GM18508 (cell line): ENCODE measurements around the gene RAB9B.
"Not testable (repeated sequence)": the region's sequence is repeated elsewhere in the genome, so short reads cannot be mapped to it uniquely, and the experiment has no call there.

Experiments
- ATAC-seq: cut with Tn5 transposase; IDR thresholded peaks from one replicate; pipeline ENCODE4 v1.9.1; 2021; ENCODE audit warnings: moderate number of reproducible peaks; ENCODE audit not compliant: insufficient read depth, unreplicated experiment

RAB9B gene

DNA sequence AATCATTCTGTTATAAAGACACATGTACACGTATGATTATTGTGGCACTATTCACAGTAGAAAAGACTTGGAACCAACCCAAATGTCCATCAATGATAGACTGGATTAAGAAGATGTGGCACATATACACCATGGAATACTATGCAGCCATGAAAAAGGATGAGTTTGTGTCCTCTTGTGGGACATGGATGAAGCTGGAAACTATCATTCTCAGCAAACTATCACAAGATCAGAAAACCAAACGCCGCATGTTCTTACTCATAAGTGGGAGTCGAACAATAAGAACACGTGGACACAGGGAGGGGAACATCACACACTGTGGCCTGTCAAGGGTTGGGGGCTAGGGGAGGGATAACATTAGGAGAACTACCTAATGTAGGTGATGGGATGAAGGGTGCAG, 15.0 kb downstream of the RAB9B start:
- not testable (repeated sequence) for ATAC-seq

DNA sequence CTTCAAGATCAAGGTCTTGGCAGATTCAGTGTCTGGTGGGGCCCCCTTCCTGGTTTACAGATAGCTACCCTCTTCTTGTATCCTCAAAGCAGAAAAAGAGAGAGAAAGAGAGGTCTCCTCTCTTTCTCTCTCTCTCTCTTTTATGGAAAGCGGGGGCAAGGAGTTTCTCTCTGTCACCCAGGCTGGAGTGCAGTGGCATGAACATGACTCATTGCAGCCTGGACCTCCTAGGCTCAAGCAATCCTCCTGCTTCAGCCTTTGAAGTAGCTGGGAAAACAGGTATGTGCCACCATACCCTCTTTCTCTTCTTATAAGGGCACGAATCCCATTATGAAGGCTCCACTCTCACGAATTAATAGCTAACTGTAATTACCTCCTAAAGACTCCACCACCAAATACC, 20.2 kb downstream of the RAB9B start:
- ATAC-seq, result no peak

DNA sequence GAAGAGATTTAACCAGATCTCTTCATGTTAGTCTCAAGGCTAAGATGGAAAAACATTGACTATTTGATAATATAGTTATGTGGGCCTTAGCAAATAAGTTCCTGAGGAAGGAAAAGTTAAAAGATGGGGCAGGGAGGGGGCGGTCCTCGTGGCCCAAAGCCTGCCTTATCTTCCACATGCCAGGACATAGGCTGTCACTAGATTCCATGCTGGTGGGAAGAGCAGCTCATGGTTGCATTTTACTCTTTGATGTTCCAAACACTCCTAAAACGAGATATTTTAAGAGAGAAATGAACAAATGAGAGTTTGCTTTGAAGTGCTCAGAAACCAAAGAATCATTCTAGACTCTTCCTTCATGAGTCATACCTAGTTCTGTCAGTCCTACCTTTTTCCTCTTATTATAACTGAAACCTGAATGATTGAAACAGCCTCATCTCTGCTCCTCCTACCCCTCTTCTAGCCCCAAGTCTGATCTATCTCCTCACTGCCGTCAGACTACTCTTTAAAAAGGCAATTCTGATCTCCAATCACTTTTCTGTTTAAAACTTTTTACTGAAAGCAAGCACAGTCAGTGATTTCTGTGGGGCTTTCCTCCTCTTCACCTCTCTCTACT, 25.1 kb downstream of the RAB9B start:
- ATAC-seq, result no peak

DNA sequence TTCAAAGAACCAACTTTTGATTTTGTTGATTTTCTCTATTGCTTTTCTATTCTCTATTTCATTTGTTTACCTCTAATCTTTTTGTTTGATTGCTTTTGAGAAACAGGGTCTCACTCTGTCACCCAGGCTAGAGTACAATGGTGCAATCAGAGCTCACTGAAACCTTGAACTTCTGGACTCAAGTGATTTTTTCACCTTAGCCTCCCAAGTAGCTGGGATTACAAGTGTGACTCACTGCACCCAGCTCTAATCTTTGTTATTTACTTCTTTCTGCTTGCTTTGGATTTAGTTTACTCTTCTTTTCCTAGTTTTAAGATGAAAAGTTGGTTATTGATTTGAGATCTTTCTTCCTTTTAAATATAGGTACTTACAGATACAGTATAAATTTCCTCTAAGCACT, 26.2 kb downstream of the RAB9B start:
- no peak for ATAC-seq

DNA sequence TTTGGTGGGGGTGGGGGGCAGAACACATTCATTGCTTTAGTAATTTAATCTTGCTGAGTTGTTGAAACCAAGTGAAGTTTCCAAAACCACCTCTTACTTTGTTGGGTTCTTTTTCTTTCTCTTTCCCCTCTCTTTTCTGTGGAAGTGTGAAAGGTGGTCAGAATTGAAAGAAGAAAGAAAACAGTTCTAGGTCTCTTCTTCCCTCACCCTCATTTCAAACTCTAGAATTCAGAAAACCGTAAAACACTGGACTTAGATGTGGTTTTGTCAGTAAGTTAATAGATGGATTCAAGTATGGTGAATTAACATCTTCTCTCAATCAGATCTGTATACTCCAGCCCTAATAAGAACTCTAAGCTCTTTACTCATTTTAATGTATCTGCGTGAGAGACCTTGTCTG, 31.7 kb downstream of the RAB9B start:
- ATAC-seq, result no peak

DNA sequence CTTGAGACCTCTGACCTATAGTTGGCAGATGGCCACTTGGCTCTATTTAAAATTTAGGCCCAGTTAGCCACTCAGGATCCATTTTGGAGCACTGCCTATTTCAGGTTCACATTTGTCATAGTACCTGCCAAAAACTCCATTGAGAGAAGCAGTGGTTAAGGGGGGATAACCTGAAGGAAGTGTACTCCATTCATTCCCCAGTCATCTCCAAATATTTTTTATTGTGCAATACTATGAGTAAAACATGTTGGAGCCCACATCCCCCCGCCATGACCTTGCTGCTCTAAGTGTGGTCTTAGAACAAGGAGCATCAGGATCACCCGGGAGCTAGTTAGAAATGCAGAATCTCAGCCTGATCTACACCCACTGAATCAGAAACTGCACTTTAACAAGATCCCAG, 34.4 kb downstream of the RAB9B start:
- ATAC-seq, result no peak

DNA sequence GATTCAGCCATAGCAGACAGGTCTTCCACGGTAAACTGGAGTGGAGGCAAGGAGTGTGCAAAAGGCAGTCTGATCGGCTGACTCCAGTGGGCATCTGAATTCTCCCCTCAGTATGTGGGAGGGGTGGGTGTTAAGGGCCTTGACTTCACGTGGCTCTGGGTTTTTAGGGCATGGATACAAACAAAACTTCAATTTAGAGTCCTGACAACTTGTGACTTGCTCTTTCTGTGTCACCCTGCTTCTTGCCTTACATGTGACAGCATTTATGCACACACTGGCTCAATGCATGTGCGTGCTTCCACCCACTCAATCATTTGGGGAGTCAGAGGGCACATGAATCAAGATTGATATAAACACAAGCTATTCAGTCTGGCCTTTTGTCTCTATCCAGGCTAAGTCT, 37.9 kb downstream of the RAB9B start:
- ATAC-seq, result no peak

DNA sequence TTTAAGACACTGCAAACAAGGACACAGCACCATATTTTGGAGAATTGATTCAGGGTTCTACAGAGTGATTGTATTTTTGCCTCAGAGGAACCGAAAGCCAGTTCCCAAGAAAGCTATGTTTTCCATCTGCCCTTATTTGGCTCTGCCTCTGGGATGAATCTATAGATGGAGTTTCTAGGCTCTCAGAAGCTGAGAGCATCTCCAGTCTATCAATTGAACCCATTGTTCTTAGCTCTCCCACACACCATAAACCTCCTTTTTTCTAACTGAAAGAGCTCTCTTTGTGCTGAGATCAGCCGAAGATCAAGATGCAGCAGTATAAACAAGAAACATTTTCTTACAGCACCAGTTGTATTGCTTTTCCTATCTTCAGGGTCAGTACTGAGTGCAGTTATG, 38.5 kb downstream of the RAB9B start:
- no peak for ATAC-seq

DNA sequence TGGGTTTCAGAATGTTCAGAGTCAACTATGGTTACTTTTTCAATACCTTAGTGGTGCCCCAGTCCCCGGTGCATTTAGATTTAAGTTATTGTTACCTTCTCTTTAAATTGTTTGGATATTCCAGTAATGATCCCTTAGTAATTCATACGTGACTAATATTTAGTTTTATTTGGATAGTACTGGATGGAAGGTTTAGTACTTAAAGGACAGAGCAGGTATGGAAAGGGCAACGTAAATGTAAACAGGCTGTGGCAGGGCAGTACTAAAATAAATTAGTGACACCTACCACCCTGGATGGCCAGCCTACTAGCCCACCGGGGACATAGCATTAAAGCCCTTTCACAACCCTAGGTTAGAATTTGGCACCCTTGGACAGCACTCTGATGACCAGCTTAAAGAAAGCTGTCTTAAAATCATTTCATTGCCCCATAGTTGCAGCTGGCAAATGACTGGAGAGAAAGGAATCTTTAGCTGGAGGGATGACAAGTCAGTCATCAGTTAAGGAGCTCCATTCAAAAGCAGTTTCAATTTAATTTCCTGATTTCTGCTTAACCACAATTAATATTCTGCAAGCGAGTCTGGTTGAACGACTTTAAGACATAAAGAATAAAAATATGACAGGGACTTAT, 39.0 kb downstream of the RAB9B start:
- no peak for ATAC-seq

DNA sequence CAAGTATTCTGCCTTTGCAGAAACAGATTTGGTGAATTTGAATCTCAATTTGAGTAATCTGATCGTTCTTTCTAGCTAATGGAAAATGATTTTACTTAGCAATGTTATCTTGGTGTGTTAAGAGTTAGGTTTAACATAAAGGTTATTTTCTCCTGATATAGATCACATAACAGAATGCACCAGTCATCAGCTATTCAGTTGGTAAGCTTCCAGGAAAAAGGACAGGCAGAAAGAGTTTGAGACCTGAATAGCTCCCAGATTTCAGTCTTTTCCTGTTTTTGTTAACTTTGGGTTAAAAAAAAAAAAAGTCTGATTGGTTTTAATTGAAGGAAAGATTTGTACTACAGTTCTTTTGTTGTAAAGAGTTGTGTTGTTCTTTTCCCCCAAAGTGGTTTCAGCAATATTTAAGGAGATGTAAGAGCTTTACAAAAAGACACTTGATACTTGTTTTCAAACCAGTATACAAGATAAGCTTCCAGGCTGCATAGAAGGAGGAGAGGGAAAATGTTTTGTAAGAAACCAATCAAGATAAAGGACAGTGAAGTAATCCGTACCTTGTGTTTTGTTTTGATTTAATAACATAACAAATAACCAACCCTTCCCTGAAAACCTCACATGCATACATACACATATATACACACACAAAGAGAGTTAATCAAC, 40.1 kb downstream of the RAB9B start:
- ATAC-seq, result no peak

DNA sequence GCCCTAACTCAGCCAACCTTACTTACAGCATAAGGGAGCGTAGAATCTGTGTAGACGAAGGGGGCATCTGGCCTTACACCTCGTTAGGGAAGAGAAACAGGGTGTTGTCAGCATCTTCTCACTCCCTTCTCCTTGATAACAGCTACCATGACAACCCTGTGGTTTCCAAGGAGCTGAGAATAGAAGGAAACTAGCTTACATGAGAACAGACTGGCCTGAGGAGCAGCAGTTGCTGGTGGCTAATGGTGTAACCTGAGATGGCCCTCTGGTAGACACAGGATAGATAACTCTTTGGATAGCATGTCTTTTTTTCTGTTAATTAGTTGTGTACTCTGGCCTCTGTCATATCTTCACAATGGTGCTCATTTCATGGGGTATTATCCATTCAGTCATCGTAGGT, 40.8 kb downstream of the RAB9B start:
- no peak for ATAC-seq

DNA sequence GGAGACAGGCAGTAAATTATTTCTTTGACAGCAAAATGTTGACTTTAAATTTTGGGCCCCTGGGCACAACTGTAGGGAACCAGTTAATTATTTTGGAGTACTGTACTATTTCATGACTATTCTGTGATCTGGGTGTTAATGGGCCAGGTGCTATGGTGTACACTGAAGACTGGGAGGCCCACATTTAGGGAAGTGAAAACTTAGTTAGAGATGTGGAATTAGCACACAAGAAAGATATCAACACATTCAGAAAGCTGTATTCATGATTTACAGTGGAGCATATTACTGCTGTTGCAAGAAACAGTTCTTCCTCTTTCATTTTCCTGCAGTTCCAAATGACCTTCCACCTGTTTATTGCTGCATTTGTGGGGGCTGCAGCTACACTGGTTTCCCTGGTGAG, 43.1 kb downstream of the RAB9B start:
- ATAC-seq, result peak; percentile 94

DNA sequence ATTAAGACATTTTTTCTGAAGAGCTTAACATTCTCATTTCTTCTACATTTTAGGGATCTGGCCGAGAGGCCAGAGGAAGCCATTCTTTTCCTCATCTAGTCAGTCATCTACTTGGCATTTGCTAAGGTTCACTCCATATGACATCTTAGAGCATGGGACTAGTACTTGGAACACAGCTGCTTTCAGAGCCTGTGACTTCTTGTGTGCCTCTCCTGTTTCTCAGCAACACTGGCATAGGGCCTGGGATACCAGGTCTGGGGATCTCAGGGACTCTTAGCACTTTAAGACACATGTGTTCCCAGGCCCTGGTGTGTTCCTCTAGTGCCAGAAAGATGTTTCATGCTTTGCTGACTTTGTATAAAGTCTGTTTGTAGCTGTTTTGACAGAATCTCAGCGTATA, 48.1 kb downstream of the RAB9B start:
- no peak for ATAC-seq

DNA sequence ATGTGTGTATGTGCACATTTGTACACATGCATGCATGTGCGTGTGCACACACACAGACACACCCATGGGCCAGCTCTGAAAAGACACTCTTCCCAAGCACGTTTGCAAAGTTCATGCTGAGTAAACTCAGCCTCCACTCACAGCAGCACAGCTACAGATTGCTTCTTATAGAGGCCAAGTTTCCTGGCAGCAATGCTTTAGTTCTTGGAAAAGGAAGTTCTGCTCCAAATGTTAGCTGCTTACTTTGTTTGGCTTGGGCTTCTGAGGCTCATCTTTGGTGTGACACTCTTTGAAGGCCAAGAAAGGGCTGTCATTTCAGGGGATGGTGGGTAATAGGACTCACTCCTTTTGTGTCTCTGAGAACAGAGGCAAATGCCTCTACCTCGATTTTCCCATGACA, 48.9 kb downstream of the RAB9B start:
- no peak for ATAC-seq

DNA sequence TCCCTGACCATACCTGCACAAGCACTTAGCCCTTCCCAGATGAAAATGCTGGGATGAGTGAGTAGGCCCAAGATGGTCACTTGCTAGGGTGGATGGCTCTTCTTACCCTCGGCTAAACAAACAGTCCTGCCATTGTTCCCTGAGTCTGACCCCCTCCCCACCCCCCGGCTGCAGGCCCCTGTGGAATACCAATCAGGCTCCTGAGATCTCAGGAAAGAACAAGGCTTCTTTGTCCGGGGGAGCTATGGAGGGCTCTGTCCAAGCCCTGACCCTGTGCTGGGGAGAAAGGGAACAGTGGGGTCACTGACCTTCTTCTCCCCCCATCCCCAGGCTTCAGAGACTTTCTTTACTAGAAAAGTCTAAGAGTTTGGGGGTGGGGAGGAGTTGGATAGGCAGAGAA, 49.4 kb downstream of the RAB9B start:
- ATAC-seq, result no peak

DNA sequence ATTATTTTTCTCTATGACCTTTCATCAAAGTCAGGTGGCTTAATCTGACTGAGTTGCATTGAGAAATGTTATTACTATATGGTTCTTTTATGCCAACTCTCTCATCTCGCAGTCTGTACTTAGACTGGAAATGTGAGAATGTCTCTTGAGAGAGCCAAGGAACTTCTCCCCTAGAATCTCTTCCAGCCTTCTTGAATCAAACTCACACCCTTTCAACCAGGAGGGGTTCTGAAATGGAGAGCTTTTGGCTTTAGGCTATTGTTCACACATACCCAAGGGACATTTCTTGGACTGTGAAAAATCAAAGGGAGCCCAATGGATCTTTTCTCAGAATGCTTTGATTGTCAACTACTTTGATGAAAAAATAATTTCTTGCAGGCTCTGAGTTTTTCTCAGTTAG, 50.4 kb downstream of the RAB9B start:
- ATAC-seq, result no peak

DNA sequence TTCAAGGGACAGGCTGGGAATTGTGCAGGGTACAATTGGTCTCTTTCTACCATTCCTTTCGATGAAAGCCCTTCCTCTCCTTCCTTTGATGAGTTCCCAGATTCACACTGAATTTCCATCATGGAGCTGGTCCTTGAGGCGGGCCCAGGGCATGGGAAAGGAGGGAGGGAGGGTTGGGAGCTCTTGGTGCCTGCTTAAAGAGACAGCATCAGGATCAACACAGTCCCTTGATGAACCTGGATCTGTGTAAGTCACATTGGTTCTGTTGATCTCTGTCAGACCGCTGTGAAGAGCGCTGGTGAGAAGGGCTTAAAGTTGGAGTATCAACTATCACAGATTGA, 51.0 kb downstream of the RAB9B start:
- no peak for ATAC-seq

DNA sequence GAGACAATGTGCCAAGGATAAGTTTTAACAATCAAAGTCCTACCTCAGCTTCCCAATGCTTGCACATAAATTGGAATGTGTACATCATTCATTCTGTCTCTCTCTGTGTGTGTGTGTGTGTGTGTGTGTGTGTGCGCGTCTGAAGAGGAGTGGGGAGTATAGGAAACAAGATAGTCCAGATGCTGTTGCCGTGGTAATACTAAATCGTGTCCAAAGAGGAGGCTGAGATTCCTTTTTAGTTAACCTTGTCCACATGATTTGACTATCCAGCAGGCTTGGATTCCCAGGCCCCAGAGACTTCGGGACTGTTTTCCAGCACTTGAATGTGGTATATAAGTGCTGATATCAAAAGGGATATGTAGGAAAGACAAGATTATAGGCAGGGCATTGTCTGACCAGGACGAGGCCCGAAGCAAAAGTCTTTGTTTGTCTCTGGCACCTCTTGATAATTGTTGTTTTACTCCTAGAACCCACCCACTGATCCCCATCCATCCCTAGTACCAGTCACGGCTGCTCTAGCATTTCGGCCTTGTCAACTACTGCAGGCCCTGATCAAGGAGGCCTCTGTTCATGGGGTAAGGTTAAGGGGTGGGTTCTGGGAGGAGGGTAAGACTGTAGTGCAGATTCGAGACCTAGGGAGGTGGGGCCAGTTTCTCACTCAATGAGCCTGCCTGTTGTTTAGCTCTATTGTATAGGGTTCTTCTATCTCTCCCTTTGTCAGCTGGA, 51.6 kb downstream of the RAB9B start:
- ATAC-seq, result no peak

DNA sequence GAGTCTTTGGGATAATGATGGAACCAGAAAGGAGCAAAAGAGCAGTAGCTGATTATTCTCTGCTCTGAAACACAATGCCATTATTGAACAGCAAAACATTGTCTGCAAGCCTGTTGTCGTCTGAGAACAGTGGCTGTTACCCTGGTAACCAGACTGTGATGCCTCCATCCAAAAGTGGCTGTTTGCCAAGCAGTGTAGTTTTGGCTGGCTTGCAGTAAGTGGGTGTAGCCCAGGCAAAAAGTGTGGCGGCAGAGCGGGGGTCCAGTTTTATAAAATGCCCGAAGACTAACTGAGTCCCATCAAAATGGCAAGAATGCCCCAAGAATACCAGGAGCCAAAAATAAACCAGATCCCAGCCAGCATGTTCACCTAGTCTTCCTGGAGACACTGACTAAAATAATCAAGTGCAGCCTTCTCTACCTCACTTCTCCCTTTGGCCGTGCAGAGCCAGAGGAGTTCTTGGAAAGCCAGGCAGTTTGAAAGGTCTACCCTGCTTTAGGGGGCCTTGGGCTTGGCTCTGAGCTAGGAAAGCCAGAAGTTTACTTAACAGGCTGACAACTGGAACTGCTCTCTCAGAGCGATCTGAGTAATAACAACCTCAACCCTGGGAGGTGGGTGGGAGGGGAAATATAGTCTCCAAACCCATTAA, 52.8 kb downstream of the RAB9B start:
- no peak for ATAC-seq

DNA sequence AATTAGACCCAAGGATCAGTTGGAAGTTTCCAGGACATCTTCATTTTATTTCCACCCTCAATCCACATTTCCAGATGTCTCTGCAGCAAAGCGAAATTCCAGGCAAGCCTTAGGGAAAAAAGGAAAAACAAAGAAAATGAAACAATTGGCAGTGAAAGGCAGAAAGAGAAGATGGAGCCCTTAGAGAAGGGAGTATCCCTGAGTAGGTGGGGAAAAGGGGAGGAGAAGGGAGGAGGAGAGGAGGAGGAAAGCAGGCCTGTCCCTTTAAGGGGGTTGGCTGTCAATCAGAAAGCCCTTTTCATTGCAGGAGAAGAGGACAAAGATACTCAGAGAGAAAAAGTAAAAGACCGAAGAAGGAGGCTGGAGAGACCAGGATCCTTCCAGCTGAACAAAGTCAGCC, 55.5 kb downstream of the RAB9B start, which contains the start of gene PLP1:
PLP1 (plus strand) TSS at position 295 of the 400 bp plus-strand sequence. CDS start 156 bp downstream, outside the sequence.
- ATAC-seq, result no peak

DNA sequence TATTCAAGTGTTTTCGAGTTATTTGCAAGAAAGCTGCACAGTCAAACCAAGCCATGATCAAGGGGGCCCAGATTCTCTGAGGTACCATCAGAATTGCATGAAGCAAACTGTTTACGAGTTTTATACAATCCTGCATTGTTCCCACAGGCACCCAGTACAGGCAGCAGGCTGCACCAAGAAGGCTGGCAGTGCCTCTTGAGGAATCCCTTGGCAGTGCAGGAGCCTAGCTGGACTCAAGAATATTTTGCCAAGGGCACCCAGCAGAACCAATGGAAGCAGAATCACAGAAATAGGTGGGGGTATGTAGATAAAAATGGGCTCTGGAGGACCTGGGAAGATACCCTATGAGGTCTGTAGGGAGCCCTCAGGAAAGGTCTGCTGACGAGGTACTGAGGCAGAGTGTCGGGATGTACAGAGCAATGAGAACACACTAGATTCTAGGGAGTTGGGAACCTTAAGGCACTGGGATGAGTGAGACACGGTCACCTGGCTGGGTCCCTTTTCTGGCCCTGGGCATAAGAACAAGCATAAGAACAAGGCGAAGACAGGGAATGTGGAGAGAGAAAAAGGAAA, 57.9 kb downstream of the RAB9B start:
- ATAC-seq, result no peak
